Right renal pelvis (tissue), 4 donors: ENCODE measurements around the gene UGT1A3. TPM values are rescaled to one million over a fixed set of nuclear protein-coding genes. Genes with fewer than 3 reads are reported as not detected.

Source experiments
- DNase-seq, 4 donors: peaks; one replicate each; pipeline ENCODE4 v3.0.0-alpha.2; 2013; ENCODE audit warnings: low read depth in 4 of 4, low spot score in 3 of 4, missing footprints in 1 of 4
- polyA plus RNA-seq, 4 donors: library from polyadenylated mRNA; unstranded; fragments of 120-200 nt; gene quantifications; one replicate each; pipeline ENCODE4 v1.2.1, GENCODE V29; 2013; ENCODE audit not compliant: insufficient read length in 4 of 4

Gene UGT1A3
- polyA plus RNA-seq, 4 donors = 0.06 TPM; not detected in 3

GRCh38 chr2:233754872-233755611 is 26.2 kb downstream of the UGT1A3 start:
- no peak for DNase-seq

DNA sequence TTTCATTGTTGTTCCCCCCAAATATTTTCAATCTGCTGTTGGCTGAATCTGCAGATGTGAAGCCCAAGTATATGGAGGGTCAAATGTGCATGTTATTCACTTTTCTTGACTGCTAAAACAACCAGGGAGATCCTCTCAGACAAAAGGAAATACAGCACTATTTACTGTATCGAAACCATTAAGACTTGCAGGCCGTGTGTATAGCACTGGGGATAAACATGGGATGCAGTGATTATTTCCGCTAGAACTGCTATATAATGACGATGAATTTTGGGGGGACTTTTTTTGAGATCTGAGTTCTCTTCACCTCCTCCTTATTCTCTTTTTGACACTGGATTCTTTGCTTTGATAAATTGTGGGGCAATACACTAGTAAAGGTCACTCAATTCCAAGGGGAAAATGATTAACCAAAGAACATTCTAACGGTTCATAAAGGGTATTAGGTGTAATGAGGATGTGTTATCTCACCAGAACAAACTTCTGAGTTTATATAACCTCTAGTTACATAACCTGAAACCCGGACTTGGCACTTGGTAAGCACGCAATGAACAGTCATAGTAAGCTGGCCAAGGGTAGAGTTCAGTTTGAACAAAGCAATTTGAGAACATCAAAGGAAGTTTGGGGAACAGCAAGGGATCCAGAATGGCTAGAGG is 27.7 kb downstream of the UGT1A3 start:
- no peak for DNase-seq

DNA sequence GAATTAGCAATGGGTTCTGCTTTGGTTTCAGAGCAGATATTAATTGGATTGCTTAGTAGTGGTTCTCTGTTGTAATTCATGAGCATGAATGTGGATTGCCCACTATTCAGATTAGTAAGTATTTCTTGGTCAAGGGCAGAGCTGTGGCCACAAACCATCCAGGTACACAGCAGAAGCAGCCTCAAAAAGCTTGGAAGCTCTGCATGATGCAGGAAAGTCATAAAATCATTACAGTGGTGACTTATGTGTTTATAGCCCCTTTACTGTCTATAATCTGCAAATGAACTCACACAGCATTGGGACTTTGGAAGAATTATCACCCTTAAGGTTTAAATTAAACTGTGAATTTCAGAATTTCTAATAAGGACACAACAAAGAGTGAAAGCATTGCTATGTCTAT is 29.3 kb downstream of the UGT1A3 start:
- no peak for DNase-seq

GRCh38 chr2:233758849-233759248 is 30.0 kb downstream of the UGT1A3 start:
- DNase-seq = no peak

- no peak for DNase-seq
Measured at GRCh38 chr2:233760043-233760442, 31.2 kb downstream of the UGT1A3 start, which contains the start of gene UGT1A1. Gene UGT1A1, plus strand, starts transcription at chr2:233760270. Its CDS starts 18 bp downstream, at chr2:233760288.

DNA sequence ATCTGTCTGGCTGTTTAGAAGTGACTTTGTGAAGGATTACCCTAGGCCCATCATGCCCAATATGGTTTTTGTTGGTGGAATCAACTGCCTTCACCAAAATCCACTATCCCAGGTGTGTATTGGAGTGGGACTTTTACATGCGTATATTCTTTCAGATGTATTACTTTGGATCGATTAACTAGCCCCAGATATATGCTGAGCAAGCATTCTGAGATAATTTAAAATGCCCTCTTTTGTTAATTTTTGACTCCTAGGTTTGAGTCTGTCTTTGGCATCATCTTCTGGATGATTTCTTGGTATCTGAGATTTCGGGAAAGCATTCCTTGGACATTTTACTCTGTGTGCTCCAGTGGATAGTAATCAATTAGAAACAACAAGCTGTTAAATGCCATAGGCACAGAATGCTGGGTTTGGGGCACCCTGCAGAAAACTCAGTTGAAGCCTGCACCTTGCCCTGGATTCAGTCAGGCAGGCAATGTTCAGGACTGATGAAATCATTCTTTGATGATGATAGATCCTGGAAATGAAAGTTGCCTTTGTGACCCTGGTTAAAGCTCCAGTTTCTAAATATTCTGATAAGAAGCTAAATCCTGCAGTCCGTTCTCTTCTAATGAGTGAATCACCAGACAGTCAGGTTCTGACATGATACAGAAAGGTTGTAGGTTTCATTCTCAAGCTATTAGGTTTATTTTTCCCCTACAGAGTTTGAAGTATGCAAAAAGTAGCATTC is 32.4 kb downstream of the UGT1A3 start:
- no peak for DNase-seq

- no peak for DNase-seq
Measured at GRCh38 chr2:233764264-233764663, 35.4 kb downstream of the UGT1A3 start.

DNA sequence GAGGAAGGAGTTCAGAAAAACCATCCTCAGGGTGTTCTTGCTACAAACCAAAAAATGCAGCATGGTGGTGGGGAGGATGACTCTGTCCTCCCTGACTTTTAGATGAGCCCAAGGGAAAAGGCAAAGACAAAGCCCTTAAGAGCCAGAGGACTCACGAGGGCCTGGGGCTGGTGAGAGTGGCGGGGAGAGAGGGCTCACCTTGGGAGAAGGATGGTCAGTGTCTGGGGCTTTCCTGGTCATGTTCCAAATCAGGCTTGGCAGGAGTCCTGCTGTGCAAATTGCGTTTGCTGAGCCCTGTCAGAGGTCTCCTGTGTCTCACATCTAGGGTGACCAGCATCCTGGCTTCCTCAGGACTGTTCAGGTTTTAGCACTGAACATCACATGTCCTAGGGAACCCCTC is 35.9 kb downstream of the UGT1A3 start:
- DNase-seq = no peak

DNA sequence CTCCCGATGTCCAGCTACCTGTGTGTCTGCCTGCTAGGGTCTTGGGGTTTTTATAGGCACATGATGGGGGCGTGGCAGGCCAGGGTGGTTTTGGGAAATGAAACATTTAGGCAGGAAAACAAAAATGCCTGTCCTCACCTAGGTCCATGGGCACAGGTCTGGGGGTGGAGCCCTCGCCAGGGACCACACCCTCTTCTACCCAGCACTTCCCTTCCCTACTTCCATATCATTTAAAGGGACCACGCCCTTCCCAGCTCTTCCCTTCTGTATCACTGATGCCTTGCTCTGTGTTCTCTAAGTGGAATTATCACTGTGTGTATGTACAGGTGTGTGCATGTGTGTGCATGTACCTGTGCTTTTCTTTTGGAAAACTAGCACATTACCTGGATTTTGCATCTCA is 37.6 kb downstream of the UGT1A3 start:
- DNase-seq = no peak

- DNase-seq = no peak
Measured at GRCh38 chr2:233768076-233768475, 39.2 kb downstream of the UGT1A3 start.

DNA sequence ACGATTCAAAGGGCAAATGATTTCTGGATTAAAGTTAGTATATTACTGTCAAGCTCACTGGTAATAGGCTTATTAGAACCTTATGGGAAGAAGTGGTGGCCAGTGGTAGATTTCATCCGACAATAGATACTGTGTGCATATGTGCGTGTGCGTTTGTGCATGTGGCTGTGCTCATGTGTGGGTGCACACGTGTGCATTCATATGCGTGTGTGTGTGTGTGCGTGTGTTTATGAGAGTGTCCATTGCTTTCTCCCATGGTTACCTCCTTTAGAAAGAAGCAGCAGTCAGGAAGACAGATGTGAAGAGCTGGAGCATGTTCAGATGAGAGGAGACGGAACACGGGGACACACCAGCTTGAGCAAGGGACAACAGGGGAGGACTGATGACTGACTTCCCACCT is 40.4 kb downstream of the UGT1A3 start:
- DNase-seq = no peak

DNA sequence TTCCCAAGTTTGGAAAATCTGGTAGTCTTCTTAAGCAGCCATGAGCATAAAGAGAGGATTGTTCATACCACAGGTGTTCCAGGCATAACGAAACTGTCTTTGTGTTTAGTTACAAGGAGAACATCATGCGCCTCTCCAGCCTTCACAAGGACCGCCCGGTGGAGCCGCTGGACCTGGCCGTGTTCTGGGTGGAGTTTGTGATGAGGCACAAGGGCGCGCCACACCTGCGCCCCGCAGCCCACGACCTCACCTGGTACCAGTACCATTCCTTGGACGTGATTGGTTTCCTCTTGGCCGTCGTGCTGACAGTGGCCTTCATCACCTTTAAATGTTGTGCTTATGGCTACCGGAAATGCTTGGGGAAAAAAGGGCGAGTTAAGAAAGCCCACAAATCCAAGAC is 43.3 kb downstream of the UGT1A3 start:
- no peak for DNase-seq

GRCh38 chr2:233772583-233772982 is 43.7 kb downstream of the UGT1A3 start:
- no peak for DNase-seq

- no peak for DNase-seq
Measured at GRCh38 chr2:233773854-233774253, 45.0 kb downstream of the UGT1A3 start.

DNA sequence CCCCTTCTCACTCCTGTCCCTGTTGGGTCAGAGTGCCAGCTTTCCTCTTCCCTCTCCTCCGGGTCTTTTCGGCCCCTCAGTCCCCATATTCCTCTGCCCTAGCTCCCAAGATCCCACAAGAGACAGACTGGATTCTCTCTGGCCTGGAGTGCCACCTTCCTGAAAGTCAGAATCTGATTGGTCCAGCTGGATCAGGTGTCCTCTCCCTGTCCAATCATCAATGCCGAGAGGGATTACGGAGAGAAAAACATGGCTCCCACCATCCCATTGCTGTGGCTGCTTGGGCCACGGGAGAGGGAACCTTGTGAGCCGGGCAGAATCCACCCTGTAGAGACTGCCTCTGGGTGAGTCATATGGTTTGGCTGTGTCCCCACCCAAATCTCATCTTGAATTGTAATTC is 46.6 kb downstream of the UGT1A3 start:
- DNase-seq = no peak

DNA sequence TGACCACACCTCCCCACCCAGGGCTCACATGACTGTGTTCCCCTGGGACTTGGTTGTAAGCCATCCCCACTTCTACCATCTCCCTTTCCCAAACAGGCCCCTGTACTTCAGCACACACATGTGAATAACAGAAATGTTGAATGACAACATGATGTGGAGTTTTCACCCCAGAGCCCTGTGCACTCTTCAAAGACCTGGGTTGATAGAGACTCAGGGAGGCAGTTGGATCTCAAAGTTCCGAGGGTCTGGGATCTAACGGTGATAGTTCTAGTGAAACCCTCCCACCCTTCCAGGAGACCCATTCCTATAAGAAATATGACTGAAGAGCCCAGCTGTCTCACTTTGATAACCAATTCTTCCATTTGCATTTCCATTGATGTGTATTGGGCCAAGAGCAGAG is 49.2 kb downstream of the UGT1A3 start, which contains the start of gene MROH2A:
Gene MROH2A (plus strand): TSS at position 301 of the 400 bp plus-strand sequence. CDS start 1,029 bp downstream, outside the sequence.
- DNase-seq = no peak

GRCh38 chr2:233779722-233780121 is 50.9 kb downstream of the UGT1A3 start:
- DNase-seq = no peak

GRCh38 chr2:233780771-233781170 is 51.9 kb downstream of the UGT1A3 start:
- DNase-seq = no peak

GRCh38 chr2:233789554-233789953 is 60.7 kb downstream of the UGT1A3 start:
- DNase-seq = no peak

DNA sequence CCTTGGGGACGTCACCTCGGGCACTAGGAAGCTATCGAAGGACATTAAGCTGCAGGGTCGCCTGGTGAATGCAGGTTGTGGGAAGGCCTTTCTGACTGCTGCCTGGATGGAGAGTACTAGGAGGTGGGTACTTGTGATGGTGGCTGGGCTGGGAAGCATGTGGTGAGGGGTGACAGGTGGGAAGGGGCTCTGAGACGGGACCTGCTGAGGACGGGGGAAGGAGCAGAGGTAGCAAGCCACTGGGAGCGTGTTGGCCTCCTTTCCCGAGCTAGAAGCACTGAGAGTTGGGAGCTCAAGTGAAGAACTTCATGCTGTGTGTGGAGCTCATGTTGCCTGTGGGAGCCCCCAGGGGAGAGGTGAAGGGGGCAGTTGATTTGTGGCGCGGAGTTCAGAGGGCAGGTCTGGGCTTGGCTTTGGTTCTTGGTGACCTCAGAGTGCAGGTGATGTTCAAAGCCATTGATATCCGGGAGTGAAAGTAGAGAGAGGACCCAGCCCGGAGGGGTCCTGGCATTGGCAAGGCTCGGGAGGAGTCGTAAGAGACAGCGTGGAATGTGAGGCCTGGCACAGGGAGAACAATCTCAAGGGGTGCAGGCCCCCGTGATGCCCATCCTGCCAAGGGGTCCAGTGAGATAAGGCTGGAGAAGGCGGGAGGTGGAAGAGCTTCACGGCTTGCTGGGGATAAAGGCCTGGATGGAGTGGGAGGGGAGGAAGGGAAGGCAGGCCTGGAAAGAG is 62.5 kb downstream of the UGT1A3 start:
- DNase-seq = no peak

DNA sequence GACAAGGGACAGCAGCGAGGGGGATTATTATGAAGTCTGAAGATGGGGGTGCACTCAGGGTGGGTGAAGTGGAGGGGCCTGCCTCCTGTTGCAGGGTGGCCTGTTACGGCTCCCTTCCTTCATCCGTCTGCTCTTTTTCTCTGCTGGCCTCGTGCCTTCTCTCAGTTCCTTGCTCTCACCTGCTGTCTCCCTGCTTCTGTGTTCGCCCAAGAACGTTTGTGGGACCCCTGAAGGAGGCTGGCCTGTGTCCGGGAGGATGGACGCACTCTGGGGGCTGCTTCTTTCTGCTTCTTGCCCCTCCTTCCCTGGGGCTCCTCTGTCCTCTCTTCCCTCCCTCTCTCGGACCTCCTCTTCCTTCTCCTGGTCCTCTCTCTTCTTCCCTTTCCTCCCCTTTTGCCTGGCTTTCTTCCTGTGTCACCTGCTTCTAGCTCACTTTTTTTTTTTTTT is 63.1 kb downstream of the UGT1A3 start:
- DNase-seq = no peak
